SKM-1 treated with dmso at 0.1 percent for 144 hours (cell line): Measurements from ENCODE around the gene OPRD1.
"Not testable (repeated sequence)": the region's sequence is repeated elsewhere in the genome, so short reads cannot be mapped to it uniquely, and the experiment has no call there.

Source experiments
- DNase-seq: peaks from one replicate; lab custom pipeline; 2025; ENCODE audit not compliant: unreplicated experiment; lab: John Stamatoyannopoulos, UW

The OPRD1 gene

GRCh38 chr1:28800324-28800723 lies 11.6 kb upstream of the OPRD1 start:
- DNase-seq = no peak

GRCh38 chr1:28801461-28801860 lies 10.5 kb upstream of the OPRD1 start:
- no peak for DNase-seq

GRCh38 chr1:28803051-28803450 lies 8.9 kb upstream of the OPRD1 start:
- DNase-seq = no peak

- DNase-seq = no peak
Measured at GRCh38 chr1:28803662-28804061, 8.3 kb upstream of the OPRD1 start.

GRCh38 chr1:28804071-28804470 lies 7.9 kb upstream of the OPRD1 start:
- DNase-seq = no peak

GRCh38 chr1:28807046-28807445 lies 4.9 kb upstream of the OPRD1 start:
- DNase-seq = no peak

GRCh38 chr1:28807986-28808385 lies 4.0 kb upstream of the OPRD1 start:
- DNase-seq = no peak

- DNase-seq = no peak
Measured at GRCh38 chr1:28811369-28811765, 603 bp upstream of the OPRD1 start.

GRCh38 chr1:28812669-28813468 lies 899 bp downstream of the OPRD1 start:
- DNase-seq = no peak

GRCh38 chr1:28813931-28814465 lies 2.0 kb downstream of the OPRD1 start:
- DNase-seq = no peak

- DNase-seq = no peak
Measured at GRCh38 chr1:28815533-28816185, 3.7 kb downstream of the OPRD1 start.

GRCh38 chr1:28817133-28817532 lies 5.2 kb downstream of the OPRD1 start:
- no peak for DNase-seq

- DNase-seq = no peak
Measured at GRCh38 chr1:28819020-28819419, 7.0 kb downstream of the OPRD1 start.

- DNase-seq = no peak
Measured at GRCh38 chr1:28822799-28823198, 10.8 kb downstream of the OPRD1 start.

- DNase-seq = not testable (repeated sequence)
Measured at GRCh38 chr1:28824061-28824460, 12.1 kb downstream of the OPRD1 start.

- DNase-seq = not testable (repeated sequence)
Measured at GRCh38 chr1:28828227-28828858, 16.4 kb downstream of the OPRD1 start.

GRCh38 chr1:28830814-28831213 lies 18.8 kb downstream of the OPRD1 start:
- no peak for DNase-seq

- DNase-seq = no peak
Measured at GRCh38 chr1:28832966-28833365, 21.0 kb downstream of the OPRD1 start.

- no peak for DNase-seq
Measured at GRCh38 chr1:28833381-28833780, 21.4 kb downstream of the OPRD1 start.

- DNase-seq = no peak
Measured at GRCh38 chr1:28835237-28835650, 23.3 kb downstream of the OPRD1 start.

- DNase-seq = no peak
Measured at GRCh38 chr1:28836421-28836956, 24.5 kb downstream of the OPRD1 start.
